ENCODE measurements around the gene DOK7.

GRCh38 chr4:3442460-3442958, 20.6 kb upstream of the DOK7 start:
- TF ChIP-seq POLR2A (IDR thresholded peaks at IDR 0.05; ENCODE audit: low read depth, low read length) (no peak), POU2F2 (IDR thresholded peaks at IDR 0.05; ENCODE audit: low read depth, low read length) (no peak), POLR2AphosphoS5 (IDR thresholded peaks at IDR 0.05; ENCODE audit: low read depth, low read length) (no peak), TAF1 (IDR thresholded peaks at IDR 0.05; ENCODE audit: low read depth, low read length) (no peak), SPI1 (IDR thresholded peaks at IDR 0.05; ENCODE audit: low read depth, low read length) (no peak), PAX5 (IDR thresholded peaks at IDR 0.05; ENCODE audit: insufficient read depth, low read length, severe bottlenecking) (no peak)
